DND-41 (cell line): Measurements from ENCODE around the gene TBX20.
"Not testable (repeated sequence)": the region's sequence is repeated elsewhere in the genome, so short reads cannot be mapped to it uniquely, and the experiment has no call there.

Experiments used
- ATAC-seq: fragments of 200-7000 bp; cut with Tn5 transposase; 3 replicates; pipeline ENCODE4 v1.9.1; 2021; ENCODE audit warnings: low read depth; ENCODE audit not compliant: insufficient read depth
- DNase-seq: peaks from one replicate; pipeline ENCODE4 v3.0.0-alpha.2; 2020
- H2AFZ ChIP-seq: 2 replicates; pipeline ENCODE4 v1.6.0; 2012; ENCODE audit warnings: low read depth, low read length
- H3K27ac ChIP-seq: 2 replicates; pipeline ENCODE4 v1.5.1; 2012; ENCODE audit warnings: low read length, inconsistent platforms
- H3K27me3 ChIP-seq: fragments of 200-600 bp; sonication (generic); 2 replicates; pipeline ENCODE4 v1.6.0; 2012; ENCODE audit warnings: low read length, mild to moderate bottlenecking, inconsistent platforms; ENCODE audit not compliant: insufficient read depth, poor library complexity
- H3K36me3 ChIP-seq: 2 replicates; pipeline ENCODE4 v1.5.1; 2012; ENCODE audit warnings: low read length, inconsistent platforms; ENCODE audit not compliant: insufficient read depth
- H3K4me1 ChIP-seq: 2 replicates; pipeline ENCODE4 v1.5.1; 2012; ENCODE audit warnings: mild to moderate bottlenecking, low read length; ENCODE audit not compliant: insufficient read depth
- H3K4me2 ChIP-seq: 2 replicates; pipeline ENCODE4 v1.6.0; 2012; ENCODE audit warnings: mild to moderate bottlenecking, moderate library complexity, low read length, inconsistent platforms; ENCODE audit not compliant: insufficient read depth
- H3K4me3 ChIP-seq, 2 experiments: fragments of 200-600 bp in 1 of 2; shearing (Covaris generic) in 1 of 2; 2 replicates each; pipeline ENCODE4 v1.5.1; 2012 to 2016; ENCODE audit warnings: inconsistent platforms in 2 of 2, low read length in 2 of 2, mild to moderate bottlenecking in 2 of 2, low read depth in 1 of 2, moderate library complexity in 1 of 2
- H3K79me2 ChIP-seq: 2 replicates; pipeline ENCODE4 v1.6.0; 2012; ENCODE audit warnings: low read length, inconsistent platforms; ENCODE audit not compliant: insufficient read depth
- H3K9ac ChIP-seq: 2 replicates; pipeline ENCODE4 v1.6.0; 2012; ENCODE audit warnings: low read depth, mild to moderate bottlenecking, inconsistent platforms, low read length, moderate library complexity
- H3K9me3 ChIP-seq: 2 replicates; pipeline ENCODE4 v1.5.1; 2012; ENCODE audit warnings: low read length, moderate library complexity, mild to moderate bottlenecking, inconsistent platforms; ENCODE audit not compliant: insufficient read depth, severe bottlenecking
- H4K20me1 ChIP-seq: 2 replicates; pipeline ENCODE4 v1.6.0; 2012; ENCODE audit warnings: low read length; ENCODE audit not compliant: insufficient read depth

The TBX20 gene

GRCh38 chr7:35228496-35229051 is 25.3 kb downstream of the TBX20 start:
- not testable (repeated sequence) for H3K4me3 ChIP-seq, H3K27me3 ChIP-seq, H3K27ac ChIP-seq, H3K9me3 ChIP-seq, ATAC-seq, H2AFZ ChIP-seq, DNase-seq, H3K9ac ChIP-seq, H3K36me3 ChIP-seq, H3K79me2 ChIP-seq, H3K4me2 ChIP-seq, H3K4me1 ChIP-seq, H4K20me1 ChIP-seq

DNA sequence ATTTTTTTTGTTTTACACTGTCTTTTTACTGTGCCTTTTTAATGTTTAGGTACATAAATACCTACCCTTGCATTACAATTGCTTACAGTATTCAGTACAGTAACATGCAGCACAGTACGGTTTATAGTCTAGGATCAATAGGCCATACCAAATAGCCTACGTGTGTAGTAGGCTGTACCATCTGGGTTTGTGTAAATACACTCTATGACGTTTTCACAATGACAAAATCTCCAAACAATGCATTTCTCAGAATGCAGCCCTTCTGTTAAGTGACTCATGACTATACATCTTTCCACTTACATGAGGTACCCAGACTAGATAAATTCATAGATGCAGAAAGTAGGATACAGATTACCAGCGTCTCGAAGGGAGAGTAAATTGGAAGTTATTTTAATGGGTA is 26.5 kb downstream of the TBX20 start:
- H3K9ac ChIP-seq, H3K79me2 ChIP-seq, H4K20me1 ChIP-seq, H3K36me3 ChIP-seq, DNase-seq, H3K27ac ChIP-seq, H3K4me3 ChIP-seq, H3K4me2 ChIP-seq, ATAC-seq, H3K27me3 ChIP-seq, H3K9me3 ChIP-seq, H3K4me1 ChIP-seq, H2AFZ ChIP-seq: not testable (repeated sequence)

DNA sequence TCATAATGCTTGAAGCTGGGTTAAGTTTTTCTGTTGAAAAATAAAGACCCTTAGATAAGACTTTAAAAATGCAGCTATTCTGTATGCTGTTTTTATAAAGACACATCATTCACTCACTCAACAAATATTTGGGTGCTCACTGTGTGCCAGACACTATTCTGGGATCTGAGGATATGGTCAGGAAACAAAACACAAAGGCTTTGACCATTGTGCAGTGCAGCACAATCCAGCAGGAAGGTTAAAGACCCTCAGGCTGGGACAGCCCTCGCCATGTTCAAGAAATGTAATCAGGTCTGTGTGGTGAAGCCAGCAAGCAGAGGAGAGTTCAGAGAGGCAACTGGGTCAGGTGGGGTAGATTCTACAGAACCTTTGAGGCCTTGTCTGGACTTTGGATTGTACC is 31.5 kb downstream of the TBX20 start:
- H3K4me3 ChIP-seq, H3K27ac ChIP-seq, H3K27me3 ChIP-seq, H3K9me3 ChIP-seq, H2AFZ ChIP-seq, H3K4me2 ChIP-seq, H3K9ac ChIP-seq, ATAC-seq, H3K4me1 ChIP-seq, H3K36me3 ChIP-seq, H4K20me1 ChIP-seq, H3K79me2 ChIP-seq, DNase-seq: not testable (repeated sequence)

GRCh38 chr7:35220176-35220575 is 33.7 kb downstream of the TBX20 start:
- H3K79me2 ChIP-seq, ATAC-seq, H4K20me1 ChIP-seq, H3K9me3 ChIP-seq, H3K27me3 ChIP-seq, H3K9ac ChIP-seq, H3K4me3 ChIP-seq, H3K27ac ChIP-seq, H3K4me2 ChIP-seq, H2AFZ ChIP-seq, DNase-seq, H3K36me3 ChIP-seq, H3K4me1 ChIP-seq: not testable (repeated sequence)

DNA sequence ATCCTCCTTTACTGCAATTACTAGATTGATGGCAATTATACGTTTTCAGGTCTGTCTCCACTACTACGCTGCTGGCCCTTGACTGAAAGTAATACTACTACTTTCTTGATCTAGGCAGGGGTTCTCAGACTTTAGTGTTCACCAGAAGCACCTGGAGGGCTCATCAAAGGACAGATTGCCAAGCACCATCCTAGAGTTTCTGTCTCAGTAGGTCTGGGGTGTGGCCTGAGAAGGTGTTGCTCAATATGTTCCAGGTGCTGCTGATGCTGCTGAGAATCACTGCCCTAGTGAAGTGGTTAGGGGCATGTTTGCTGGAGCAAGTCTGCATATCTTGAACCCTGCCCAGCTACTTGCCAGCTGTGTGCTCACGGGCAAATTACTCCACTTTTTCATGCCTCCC is 37.9 kb downstream of the TBX20 start:
- not testable (repeated sequence) for H3K27me3 ChIP-seq, H3K79me2 ChIP-seq, H3K9me3 ChIP-seq, H4K20me1 ChIP-seq, H3K9ac ChIP-seq, H2AFZ ChIP-seq, DNase-seq, H3K4me3 ChIP-seq, H3K36me3 ChIP-seq, H3K4me2 ChIP-seq, ATAC-seq, H3K27ac ChIP-seq, H3K4me1 ChIP-seq

DNA sequence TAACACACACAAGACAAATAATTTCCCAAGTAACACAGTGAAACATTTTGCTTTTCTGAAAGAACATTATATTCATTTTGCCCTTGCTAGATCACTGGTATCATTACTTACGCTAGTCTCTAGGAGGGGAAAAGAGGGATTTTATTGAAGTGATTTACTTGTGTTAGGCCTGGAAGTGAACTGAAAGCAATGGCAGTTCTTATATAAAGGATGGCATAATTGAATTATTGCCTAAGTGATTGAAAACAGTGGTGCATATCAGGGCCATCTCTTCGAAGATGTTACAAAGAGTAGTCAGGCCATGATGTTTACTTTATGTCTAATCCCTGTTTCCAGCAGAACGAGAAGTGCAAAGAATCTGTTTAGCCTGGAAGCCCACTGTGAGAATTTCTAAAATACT is 38.8 kb downstream of the TBX20 start:
- H2AFZ ChIP-seq, H3K4me1 ChIP-seq, H3K36me3 ChIP-seq, H3K9me3 ChIP-seq, H3K4me2 ChIP-seq, H3K4me3 ChIP-seq, H3K79me2 ChIP-seq, ATAC-seq, H3K27me3 ChIP-seq, H3K9ac ChIP-seq, H4K20me1 ChIP-seq, DNase-seq, H3K27ac ChIP-seq: not testable (repeated sequence)

DNA sequence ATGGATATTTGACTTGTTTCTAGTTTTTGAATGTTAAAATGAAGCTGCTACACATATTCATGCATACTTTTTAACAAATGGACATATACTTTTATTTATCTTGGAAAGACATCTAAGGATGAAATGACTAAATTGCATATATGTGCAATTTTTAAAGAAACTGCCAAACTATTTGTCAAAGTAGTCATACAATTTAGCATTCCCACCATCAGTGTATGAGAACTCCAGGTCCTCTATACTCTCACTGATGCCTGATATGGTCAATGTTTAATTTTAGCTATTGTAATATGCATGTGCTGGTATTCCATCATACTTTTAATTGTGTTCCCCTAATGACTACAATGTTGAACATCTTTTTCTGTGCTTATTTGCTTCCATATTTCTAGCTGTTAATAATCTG is 47.0 kb downstream of the TBX20 start:
- ATAC-seq, H3K4me3 ChIP-seq, H3K36me3 ChIP-seq: not testable (repeated sequence)

DNA sequence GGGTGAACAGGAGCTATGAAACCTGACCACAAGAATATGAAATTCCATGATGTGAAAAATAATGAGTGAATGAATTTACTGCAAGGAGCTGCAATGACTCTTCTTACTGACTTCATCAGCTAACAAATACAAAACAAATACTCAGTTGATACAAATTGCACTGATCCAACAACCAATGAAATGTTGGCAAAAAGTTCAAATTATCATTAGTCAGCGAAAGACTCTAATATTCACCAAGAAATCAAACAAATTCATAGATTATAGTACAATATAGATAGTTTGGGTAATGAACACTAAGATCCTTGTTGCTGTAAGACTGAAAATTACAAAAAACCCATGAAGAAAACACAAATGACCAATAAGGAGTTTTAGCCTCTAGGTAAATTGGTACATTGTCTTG is 49.0 kb downstream of the TBX20 start:
- not testable (repeated sequence) for DNase-seq, H3K36me3 ChIP-seq, H3K79me2 ChIP-seq, H4K20me1 ChIP-seq, H3K27ac ChIP-seq, H3K4me3 ChIP-seq, H3K4me2 ChIP-seq, H2AFZ ChIP-seq, ATAC-seq, H3K27me3 ChIP-seq, H3K4me1 ChIP-seq, H3K9ac ChIP-seq, H3K9me3 ChIP-seq

More for the DNA sequence above, 47.0 kb downstream of the TBX20 start:
- not testable (repeated sequence) for DNase-seq, H3K27me3 ChIP-seq, H4K20me1 ChIP-seq, H2AFZ ChIP-seq, H3K79me2 ChIP-seq, H3K4me1 ChIP-seq, H3K9me3 ChIP-seq, H3K4me2 ChIP-seq, H3K9ac ChIP-seq, H3K27ac ChIP-seq
